Loucy (cell line): ENCODE measurements around the gene DTNA.

Experiments
- CTCF ChIP-seq: fragments of 200-600 bp; sonication (generic); conservative IDR thresholded peaks from 2 replicates; pipeline ENCODE4 v1.5.1; 2014; ENCODE audit warnings: mild to moderate bottlenecking, antibody characterized with exemption, low read length
- EZH2phosphoT487 ChIP-seq: fragments of 200-600 bp; IDR thresholded peaks from 2 replicates; pipeline ENCODE4 v1.6.1; 2018; ENCODE audit warnings: antibody characterized with exemption, mild to moderate bottlenecking, moderate library complexity, borderline replicate concordance

GRCh38 chr18:34697891-34698290 is 12.2 kb upstream of the DTNA start:
- no peak for TF ChIP-seq CTCF
- no peak for TF ChIP-seq EZH2phosphoT487
